ENCODE data around the gene HS3ST5.
"Not testable (repeated sequence)": the region's sequence is repeated elsewhere in the genome, so short reads cannot be mapped to it uniquely, and the experiment has no call there.

Gene HS3ST5

DNA sequence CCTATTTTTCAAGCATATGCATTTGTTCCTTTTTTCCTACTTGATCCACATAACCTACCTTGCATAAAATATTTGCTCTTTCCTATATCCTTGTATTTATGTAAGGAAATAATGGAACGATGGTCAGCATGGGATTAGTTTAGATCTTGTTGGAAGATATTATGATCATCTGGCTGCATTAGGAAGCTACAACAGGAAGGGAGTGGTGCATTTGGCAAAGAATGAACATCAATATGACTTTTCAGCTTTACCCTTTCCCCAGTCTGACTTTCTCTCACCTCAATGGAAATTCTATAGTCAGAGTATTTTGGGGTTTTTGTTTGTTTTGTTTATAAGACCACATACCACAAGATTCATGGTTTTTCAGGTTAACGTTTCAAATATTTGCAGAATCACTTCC is 66.0 kb downstream of the HS3ST5 start:
- no peak for DNase-seq (ENCODE audit: low read depth)

DNA sequence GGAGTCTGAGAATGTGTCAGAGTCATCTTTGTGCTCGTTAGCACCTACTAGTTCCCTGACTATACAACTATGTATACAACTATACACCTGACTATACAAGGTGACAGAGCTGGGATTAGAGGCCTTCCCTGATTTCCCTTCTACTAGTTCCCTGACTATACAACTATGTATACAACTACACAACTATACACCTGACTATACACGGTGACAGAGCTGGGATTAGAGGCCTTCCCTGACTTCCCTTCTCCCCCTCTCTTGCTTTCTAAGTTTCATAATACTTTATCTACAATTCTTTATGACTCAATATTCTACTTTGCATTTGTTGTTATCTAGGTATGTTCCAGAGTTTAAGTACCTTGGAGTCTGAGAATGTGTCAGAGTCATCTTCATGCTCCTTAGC is 68.0 kb downstream of the HS3ST5 start:
- DNase-seq (ENCODE audit: low read depth), result no peak

DNA sequence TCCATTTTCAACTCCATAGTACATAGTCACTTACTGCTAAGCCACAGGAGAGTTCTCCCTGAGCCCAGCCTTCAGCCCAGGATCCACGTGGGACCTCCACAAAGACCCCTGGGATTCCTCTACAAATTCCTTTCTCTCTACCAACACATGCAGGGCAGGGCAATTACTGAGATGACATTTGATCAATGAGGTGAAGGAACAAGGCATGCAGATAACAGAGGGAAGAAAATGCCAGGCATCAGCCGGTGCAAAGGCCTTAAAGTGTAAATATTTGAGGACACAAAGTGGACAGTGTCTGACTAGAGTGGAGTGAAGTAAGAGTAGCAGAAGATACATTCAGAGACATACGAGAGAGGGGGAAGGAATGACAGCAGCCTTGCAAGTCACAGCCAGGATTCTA is 70.2 kb downstream of the HS3ST5 start:
- no peak for DNase-seq (ENCODE audit: low read depth)

- DNase-seq (ENCODE audit: low read depth), result no peak
Measured at GRCh38 chr6:114271405-114271804, 71.4 kb downstream of the HS3ST5 start.

DNA sequence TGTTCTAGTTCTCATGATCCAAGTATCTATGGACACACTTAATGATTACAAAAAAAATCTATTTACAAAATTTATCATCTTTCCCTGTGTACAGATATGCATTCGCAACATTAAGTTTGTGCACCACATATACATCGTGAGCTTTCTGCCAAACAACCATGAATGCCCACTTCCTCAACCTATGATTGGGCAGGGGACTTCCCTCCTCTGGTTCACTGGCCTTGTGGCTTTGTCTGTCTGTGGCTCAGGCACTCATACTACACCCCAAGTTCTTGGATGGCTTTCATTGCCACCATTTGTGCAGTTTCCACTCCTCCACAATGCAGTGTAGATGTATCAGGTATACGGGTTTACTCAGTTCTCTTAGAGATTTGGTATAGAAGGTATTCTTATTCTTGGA is 74.9 kb downstream of the HS3ST5 start:
- no peak for DNase-seq (ENCODE audit: low read depth)

DNA sequence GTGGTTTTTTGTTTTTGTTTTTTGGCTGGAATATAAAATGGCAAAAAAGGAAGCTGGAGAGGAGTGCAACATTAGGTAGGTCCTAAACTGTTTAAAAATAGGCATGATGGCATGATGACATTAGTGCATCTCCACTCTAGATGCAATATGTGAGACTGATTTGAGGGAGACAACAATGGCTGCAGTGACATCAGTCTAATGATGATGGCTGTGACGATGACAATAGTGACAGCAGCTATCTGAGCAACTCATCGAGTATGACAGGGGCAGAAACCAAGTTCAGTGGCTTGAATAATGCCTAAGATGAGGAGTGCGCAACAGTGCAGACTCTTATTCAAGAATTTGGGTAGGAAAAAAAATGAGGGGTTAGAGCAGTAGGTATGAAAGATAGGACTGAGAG is 82.0 kb downstream of the HS3ST5 start:
- no peak for DNase-seq (ENCODE audit: low read depth)

- DNase-seq (ENCODE audit: low read depth), result no peak
Measured at GRCh38 chr6:114258376-114258775, 84.4 kb downstream of the HS3ST5 start.

DNA sequence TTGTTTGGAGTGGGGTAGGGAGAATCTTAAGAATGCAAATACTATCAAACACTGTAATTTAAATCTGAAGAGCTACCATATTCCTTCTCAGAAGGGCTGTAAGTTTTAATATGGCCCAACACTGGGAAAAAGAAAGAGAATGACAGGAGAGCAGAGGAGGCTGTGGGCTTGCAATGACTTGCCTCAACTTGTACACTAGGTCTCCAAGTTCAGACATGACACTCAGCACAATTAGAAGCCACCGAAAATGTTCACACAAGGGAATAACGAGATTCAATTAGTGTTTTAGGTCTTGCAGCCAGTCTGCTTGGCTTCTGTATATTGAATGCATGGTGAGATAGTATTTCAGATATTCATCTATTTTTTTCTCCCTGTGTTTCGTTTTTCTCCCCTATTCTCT is 89.4 kb downstream of the HS3ST5 start:
- no peak for DNase-seq (ENCODE audit: low read depth)

DNA sequence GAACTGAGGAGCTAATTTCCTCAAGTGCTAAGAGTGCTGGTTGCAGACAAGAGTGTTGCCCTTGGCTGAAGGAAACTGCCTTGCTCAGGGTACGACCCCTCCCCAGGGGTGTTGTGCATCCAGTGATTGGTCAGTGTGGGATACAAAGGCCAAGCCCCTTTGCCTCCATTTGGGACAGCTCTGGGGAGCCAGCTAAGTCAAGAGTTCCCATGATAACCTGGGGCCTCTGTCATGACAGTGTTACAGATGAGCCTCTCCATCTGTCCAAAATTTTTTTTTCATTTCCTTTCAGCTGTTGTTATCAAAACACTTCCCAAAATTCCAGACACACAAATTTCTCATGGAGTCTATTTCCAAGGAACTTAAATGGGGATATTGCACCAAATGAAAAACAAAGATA is 93.3 kb downstream of the HS3ST5 start:
- DNase-seq (ENCODE audit: low read depth), result no peak

- DNase-seq (ENCODE audit: low read depth), result no peak
Measured at GRCh38 chr6:114247101-114247500, 95.7 kb downstream of the HS3ST5 start.

- no peak for DNase-seq (ENCODE audit: low read depth)
Measured at GRCh38 chr6:114240796-114241195, 102.0 kb downstream of the HS3ST5 start.

GRCh38 chr6:114228675-114229074 is 114.1 kb downstream of the HS3ST5 start:
- DNase-seq (ENCODE audit: low read depth), result no peak

DNA sequence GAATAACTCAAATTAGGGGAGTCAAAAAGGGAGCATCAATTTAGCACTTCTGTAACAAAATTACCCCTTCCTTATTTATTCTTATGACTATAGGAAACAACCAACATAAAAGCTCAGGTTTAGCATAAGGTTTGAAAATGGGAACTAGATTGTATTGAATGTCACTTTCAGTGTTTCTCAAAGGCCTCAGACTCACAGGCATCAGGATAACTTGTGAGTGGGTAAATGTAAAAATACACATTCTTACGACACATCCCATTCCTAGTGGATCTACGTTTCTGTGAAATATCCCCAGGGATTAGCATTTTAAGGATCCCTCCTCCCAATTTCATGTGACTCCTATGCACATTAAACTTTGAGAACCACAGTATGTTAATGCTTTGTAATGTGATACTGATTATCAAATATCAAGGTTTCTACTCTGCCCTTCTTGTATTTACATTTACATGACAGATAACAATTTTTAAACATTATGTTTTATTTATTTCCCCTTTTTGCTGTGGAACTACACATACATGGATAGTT is 114.8 kb downstream of the HS3ST5 start:
- no peak for DNase-seq (ENCODE audit: low read depth)

GRCh38 chr6:114220241-114220640 is 122.6 kb downstream of the HS3ST5 start:
- no peak for DNase-seq (ENCODE audit: low read depth)

DNA sequence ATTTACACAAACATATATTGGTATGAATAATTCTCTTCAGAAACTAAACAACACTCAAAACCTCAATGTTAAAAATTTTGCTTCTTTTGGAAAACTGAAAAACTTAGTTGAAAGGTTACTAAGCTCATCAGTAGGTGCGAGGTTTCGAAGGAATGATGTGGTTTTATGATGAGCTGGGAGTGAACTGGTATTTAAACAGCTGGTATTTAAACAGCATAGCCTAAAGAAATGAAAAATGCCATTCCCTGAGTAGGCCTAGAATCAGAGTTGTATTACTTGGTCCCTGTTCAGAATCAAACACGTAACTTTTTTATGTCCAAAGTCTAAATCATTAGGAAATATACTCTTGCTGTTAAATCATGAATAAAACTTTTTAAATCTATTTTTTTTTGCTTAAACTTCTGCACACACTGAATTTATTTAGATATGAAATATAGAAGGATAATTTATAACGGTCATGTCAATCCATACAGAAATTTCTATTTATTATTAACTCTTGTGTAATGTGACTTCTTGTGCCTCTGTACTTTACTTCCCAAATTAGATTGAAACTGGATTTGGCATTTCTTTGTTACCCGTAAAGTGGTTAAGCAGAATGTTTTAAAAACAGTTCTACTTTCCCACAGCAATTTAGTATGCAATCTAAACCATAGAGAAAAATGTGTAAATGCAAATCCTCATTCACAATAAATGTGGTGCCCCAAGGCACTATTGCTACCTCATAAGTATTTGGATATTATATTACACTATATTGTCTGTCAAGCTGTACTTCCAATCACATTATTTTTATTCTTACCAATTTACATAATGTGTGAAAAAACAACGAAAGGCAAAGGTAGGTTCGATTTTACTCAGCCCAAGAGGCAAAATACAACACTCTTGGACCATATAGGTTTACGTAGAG is 124.1 kb downstream of the HS3ST5 start:
- DNase-seq (ENCODE audit: low read depth), result no peak

DNA sequence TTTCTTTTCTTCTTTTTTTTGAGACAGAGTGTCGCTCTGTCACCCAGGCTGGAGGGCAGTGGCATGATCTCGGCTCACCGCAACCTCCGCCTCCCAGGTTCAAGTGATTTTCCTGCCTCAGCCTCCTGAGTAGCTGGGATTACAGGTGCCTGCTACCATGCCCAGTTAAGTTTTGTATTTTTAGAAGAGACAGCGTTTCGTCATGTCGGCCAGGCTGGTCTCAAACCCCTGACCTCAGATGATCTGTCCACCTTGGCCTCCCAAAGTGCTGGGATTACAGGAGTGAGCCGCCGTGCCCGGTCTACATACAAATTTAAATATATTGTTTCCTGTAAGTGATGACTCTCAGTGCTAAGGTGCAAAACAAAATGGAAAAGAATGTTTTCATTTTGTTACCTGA is 124.8 kb downstream of the HS3ST5 start:
- not testable (repeated sequence) for DNase-seq (ENCODE audit: low read depth)

DNA sequence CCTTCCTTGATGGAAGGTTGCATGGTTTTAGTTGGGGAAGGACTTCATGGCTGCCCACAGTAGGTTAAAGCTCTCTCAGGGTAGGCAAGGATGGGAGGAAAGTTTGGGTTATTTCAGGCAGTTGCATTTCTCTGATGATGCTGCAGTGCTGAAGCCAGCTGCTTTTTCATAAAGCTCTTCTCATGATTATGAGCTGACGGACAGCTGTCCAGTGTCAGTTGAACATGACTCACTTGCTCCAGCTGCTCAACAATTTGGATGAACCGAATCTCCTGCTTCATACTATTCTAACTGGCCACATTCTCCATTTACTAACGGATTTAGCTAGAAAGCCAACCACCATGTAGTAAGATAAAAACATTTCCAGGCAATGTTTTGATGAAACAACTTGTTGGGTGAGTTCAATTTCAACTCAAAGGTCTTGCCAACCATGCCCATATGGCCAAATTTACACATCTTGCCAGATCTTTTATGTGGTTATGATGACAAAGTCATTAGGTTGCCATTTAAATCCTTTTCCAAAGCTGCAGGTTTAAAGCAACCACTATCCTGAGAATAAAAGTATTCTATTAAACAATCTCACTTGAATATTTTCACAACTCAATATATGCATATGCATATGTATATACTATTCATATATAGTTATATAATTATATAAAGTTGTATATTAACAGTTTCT is 125.9 kb downstream of the HS3ST5 start:
- DNase-seq (ENCODE audit: low read depth), result no peak

DNA sequence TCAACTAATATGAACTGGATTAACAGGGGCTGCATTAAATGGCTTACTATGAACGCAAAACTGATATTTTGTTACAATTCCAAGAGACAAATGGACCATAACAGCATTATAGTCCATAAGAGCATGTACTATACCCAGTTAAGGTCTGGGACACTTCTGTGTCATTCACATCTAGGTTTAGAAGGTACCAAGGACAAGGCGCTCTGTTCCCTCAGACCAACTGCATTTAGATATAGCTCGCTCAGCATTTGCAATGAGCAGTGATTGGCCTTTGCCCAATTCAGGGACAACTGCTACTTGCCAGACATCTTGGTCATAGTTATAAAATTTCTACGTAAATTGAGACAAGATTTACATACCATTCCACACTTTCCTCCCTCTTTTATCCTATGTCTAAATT is 132.4 kb downstream of the HS3ST5 start:
- DNase-seq (ENCODE audit: low read depth), result no peak

- no peak for DNase-seq (ENCODE audit: low read depth)
Measured at GRCh38 chr6:114203460-114203859, 139.4 kb downstream of the HS3ST5 start.

- no peak for DNase-seq (ENCODE audit: low read depth)
Measured at GRCh38 chr6:114202389-114202788, 140.4 kb downstream of the HS3ST5 start.

- no peak for DNase-seq (ENCODE audit: low read depth)
Measured at GRCh38 chr6:114200891-114201290, 141.9 kb downstream of the HS3ST5 start.

- DNase-seq (ENCODE audit: low read depth), result no peak
Measured at GRCh38 chr6:114195631-114196403, 147.0 kb downstream of the HS3ST5 start.

GRCh38 chr6:114195027-114195365 is 147.8 kb downstream of the HS3ST5 start:
- no peak for DNase-seq (ENCODE audit: low read depth)
